AG09319 (cell line): ENCODE data around the gene CFAP97D2.

Experiments
- DNase-seq: peaks from one replicate; pipeline ENCODE4 v3.0.0-alpha.2; 2010; ENCODE audit warnings: low read depth; ENCODE audit errors: extremely low read depth
- TF ChIP-seq, protein P1 (sequence below): IDR thresholded peaks from 2 replicates; pipeline ENCODE4 v1.5.1; 2011; ENCODE audit warnings: low read depth, mild to moderate bottlenecking, inconsistent platforms, low read length, moderate library complexity

CFAP97D2 gene

DNA sequence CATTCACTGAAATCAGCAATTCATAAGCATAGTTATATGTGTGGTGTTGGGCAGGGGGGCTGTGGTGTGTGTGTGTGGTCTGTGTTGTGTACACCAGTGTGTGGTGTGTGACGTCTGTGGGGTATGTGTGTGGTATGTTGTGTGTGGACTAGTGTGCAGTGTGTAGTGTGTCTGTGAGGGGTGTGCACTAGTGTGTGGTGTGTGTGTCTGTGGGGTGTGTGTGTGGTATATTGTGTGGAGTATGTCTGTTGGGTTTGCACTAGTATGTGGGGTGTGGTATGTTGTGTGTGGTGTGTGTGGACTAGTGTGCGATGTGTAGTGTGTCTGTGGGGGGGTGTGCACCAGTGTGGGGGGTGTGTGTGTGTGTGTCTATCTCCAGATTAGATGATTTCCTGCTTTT is 48.5 kb downstream of the CFAP97D2 start:
- TF ChIP-seq, protein P1, sequence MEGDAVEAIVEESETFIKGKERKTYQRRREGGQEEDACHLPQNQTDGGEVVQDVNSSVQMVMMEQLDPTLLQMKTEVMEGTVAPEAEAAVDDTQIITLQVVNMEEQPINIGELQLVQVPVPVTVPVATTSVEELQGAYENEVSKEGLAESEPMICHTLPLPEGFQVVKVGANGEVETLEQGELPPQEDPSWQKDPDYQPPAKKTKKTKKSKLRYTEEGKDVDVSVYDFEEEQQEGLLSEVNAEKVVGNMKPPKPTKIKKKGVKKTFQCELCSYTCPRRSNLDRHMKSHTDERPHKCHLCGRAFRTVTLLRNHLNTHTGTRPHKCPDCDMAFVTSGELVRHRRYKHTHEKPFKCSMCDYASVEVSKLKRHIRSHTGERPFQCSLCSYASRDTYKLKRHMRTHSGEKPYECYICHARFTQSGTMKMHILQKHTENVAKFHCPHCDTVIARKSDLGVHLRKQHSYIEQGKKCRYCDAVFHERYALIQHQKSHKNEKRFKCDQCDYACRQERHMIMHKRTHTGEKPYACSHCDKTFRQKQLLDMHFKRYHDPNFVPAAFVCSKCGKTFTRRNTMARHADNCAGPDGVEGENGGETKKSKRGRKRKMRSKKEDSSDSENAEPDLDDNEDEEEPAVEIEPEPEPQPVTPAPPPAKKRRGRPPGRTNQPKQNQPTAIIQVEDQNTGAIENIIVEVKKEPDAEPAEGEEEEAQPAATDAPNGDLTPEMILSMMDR = no peak
- no peak for DNase-seq

DNA sequence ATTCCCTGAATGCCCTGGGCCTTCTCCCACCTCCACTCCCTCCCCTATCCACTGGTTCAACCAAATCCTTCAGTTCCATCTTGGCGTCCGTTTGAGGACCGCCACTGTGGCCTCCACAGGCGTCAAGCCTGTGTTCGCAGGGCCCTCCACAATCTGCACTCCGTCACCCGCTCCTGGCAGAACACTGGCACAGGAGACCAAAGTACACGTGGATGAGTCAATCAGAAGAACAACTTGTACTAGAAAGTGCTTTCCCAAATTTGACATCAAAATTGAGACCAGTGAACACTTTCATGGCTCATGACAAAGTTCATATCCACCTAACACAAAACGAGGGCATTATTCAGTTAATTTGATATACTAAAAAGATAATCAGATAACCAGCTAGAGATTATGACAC is 49.1 kb downstream of the CFAP97D2 start:
- DNase-seq = no peak

DNA sequence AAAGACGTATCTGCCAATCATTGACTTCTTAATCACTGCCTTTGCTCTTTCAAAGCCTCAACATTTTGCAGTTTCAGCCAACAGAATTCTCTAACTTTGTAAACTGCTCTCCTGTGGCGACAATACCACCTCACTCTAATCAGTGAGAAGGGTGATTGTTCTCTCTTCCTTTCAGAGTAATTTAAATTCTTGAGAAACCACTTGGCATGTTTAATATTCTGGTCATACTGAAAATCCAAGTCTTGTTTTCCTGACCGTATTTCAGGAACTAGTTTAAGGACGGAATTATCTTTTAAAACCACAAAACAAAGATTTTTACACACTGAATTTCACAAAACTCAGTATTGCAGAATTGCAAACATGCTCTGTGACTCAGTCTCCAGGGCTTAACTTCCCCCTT is 50.4 kb downstream of the CFAP97D2 start:
- DNase-seq = no peak
- TF ChIP-seq, protein P1 = no peak

More for the DNA sequence above, 49.1 kb downstream of the CFAP97D2 start:
- TF ChIP-seq, protein P1 = no peak

DNA sequence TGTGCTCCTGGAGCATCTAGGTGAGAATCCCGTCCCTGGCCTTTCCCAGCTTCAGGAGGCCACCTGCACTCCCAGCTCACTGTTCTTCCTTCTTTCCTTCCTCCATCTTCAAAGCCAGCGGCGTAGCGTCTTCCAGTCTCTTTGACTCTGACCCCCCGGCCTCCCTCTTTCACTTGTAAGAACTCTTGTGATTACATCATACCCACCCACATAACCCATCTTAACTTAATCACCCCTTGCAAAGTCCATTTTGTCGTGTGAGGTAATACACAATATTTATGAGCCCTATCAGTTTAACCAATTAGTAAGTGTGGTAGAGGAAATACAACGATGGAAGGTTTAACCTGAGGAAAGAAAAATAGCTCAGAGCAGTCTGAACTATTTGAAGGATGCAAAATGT is 51.1 kb downstream of the CFAP97D2 start:
- TF ChIP-seq, protein P1 = no peak
- no peak for DNase-seq

DNA sequence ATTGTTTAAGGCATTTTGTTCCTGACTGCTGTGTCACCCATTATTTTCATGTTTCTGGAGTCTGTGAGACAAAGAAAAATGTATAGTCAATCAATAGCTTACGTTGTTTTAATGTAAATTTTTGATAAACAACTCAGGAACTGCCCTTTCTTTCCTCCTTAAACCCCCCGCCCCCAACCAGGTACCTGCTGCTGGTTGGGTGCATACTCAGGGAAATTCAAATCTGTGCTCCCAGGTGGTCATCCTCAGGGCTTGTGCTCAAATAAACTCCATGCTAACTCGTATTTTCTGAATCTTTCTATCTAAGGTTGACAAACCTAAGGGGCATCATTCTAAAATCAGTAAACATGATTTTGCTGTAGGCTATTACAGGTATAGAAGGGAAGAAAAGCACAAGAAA is 51.5 kb downstream of the CFAP97D2 start:
- no peak for DNase-seq
- TF ChIP-seq, protein P1 = no peak

DNA sequence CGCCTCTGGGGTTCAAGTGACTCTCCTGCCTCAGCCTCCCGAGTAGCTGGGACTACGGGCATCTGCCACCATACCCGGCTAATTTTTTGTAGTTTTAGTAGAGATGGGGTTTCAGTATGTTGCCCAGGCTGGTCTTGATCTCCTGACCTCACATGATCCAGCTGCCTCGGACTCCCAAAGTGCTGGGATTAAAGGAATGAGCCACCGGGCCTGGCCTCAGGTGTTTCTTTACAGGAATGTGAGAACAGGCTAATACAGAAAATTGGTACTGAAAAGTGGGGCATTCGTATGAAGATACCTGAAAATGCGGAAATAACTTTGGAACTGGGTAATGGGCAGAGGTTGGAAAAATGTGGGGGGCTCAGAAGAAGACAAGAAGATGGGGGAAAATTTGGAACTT is 52.8 kb downstream of the CFAP97D2 start:
- no peak for DNase-seq
- TF ChIP-seq, protein P1 = no peak

DNA sequence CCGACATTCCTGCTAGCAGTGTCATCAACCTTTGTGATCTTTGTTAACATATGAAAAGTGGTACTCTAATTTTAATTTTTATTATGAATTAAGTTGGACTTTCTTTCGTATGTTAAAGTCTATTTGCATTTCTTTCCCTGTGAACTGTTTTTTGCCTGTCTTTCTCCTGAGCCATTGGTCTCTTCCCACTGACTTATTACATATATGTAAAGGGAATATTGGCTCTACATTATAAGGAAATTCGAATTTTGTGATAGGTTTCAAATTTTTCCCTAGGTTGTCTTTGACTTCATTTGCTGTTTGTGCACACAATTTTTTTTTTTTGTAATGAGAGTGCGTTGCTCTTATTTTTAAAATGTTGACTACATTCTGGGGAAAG is 55.2 kb downstream of the CFAP97D2 start:
- no peak for DNase-seq
- TF ChIP-seq, protein P1 = no peak
